Endothelial cell of umbilical vein (primary cell): ENCODE measurements around the gene PCED1B. TPM values are rescaled to one million over a fixed set of nuclear protein-coding genes. Genes with fewer than 3 reads are reported as not detected.

Experiments used
- BruUV-seq: library from RNA; stranded (reverse); fragments of 400-500 nt; replicated peaks from 2 replicates; lab custom pipeline; 2021; lab: Mats Ljungman, UMichigan
- CTCF ChIA-PET: fragments of 300-600, 350-600 bp; sonication (Branson Sonifier 250); formaldehyde crosslinking; loops from one replicate; lab custom pipeline; 2021; ENCODE audit warnings: antibody characterized with exemption, inconsistent platforms; lab: Charles Lee
- POLR2A ChIA-PET: fragments of 300-600, 350-600 bp; sonication (Branson Sonifier 250); formaldehyde crosslinking; loops from one replicate; lab custom pipeline; 2021; ENCODE audit warnings: antibody characterized with exemption, inconsistent platforms; lab: Charles Lee
- DNase-seq: peaks from one replicate; pipeline ENCODE4 v3.0.0-alpha.2; 2011; ENCODE audit warnings: low read depth, low spot score
- FAIRE-seq: peaks from 2 replicates; lab custom pipeline; 2011; peaks lifted over from hg19 to GRCh38; lab: Jason Lieb, UNC
- H2AFZ ChIP-seq: 2 replicates; pipeline ENCODE4 v1.6.0; 2012; ENCODE audit warnings: low read depth, low read length, control low read depth, inconsistent platforms
- H3K27ac ChIP-seq: 2 replicates; pipeline ENCODE4 v1.5.1; 2011; ENCODE audit warnings: low read depth, mild to moderate bottlenecking, control low read depth, low read length, moderate library complexity; ENCODE audit not compliant: insufficient read depth
- H3K27me3 ChIP-seq, 2 experiments: 2 replicates each; pipeline versions ENCODE4 v1.6.0 to v1.6.1; 2011; ENCODE audit warnings: low read length in 2 of 2, mixed read lengths in 1 of 2; ENCODE audit not compliant: control insufficient read depth in 2 of 2, insufficient read depth in 2 of 2
- H3K36me3 ChIP-seq, 2 experiments: 2 replicates in 1 of 2; 3 replicates in 1 of 2; pipeline ENCODE4 v1.5.1; 2011; ENCODE audit warnings: low read length in 2 of 2, mild to moderate bottlenecking in 1 of 2, moderate library complexity in 1 of 2; ENCODE audit not compliant: control insufficient read depth in 2 of 2, insufficient read depth in 2 of 2; ENCODE audit errors: extremely low read depth in 1 of 2
- H3K4me1 ChIP-seq: 3 replicates; pipeline ENCODE4 v1.5.1; 2011; ENCODE audit warnings: mild to moderate bottlenecking, low read length; ENCODE audit not compliant: control insufficient read depth, insufficient read depth; ENCODE audit errors: extremely low read depth
- H3K4me2 ChIP-seq: 2 replicates; pipeline ENCODE4 v1.6.1; 2011; ENCODE audit warnings: low read length, control low read depth, mixed read lengths; ENCODE audit not compliant: insufficient read depth
- H3K4me3 ChIP-seq, 3 experiments: fragments of 200-600 bp in 1 of 3; sonication (generic), shearing (Covaris generic) in 1 of 3; replicated peaks in 1 of 3; 2 replicates each; pipeline ENCODE4 v1.5.1; 2011 to 2016; ENCODE audit warnings: control low read depth in 3 of 3, low read length in 3 of 3, mild to moderate bottlenecking in 2 of 3, inconsistent platforms in 1 of 3, low read depth in 1 of 3, moderate library complexity in 1 of 3; ENCODE audit not compliant: insufficient read depth in 1 of 3
- H3K79me2 ChIP-seq: 2 replicates; pipeline ENCODE4 v1.6.0; 2012; ENCODE audit warnings: low read length, inconsistent platforms; ENCODE audit not compliant: control insufficient read depth, insufficient read depth
- H3K9ac ChIP-seq: replicated peaks from 2 replicates; pipeline ENCODE3; 2011; ENCODE audit warnings: low read length, control low read depth; ENCODE audit not compliant: insufficient read depth; ENCODE audit errors: extremely low read depth
- H3K9me1 ChIP-seq: replicated peaks from 3 replicates; pipeline ENCODE4 v1.6.0; 2011; ENCODE audit warnings: mild to moderate bottlenecking, low read length; ENCODE audit not compliant: control insufficient read depth, insufficient read depth; ENCODE audit errors: extremely low read depth
- H3K9me3 ChIP-seq: replicated peaks from 2 replicates; pipeline ENCODE4 v1.5.1; 2012; ENCODE audit warnings: low read length, inconsistent platforms; ENCODE audit not compliant: control insufficient read depth, insufficient read depth
- H4K20me1 ChIP-seq: replicated peaks from 2 replicates; pipeline ENCODE3; 2011; ENCODE audit warnings: mild to moderate bottlenecking, low read length; ENCODE audit not compliant: control insufficient read depth, insufficient read depth; ENCODE audit errors: extremely low read depth
- EZH2 ChIP-seq: IDR thresholded peaks from 2 replicates; pipeline ENCODE4 v1.6.1; 2012; ENCODE audit warnings: borderline replicate concordance, low read depth, mild to moderate bottlenecking, moderate library complexity, low read length, inconsistent platforms; ENCODE audit not compliant: severe bottlenecking
- FOS ChIP-seq: IDR thresholded peaks from 2 replicates; pipeline ENCODE4 v1.6.1; 2011; ENCODE audit warnings: mild to moderate bottlenecking, low read length, moderate library complexity, borderline replicate concordance; ENCODE audit not compliant: insufficient read depth
- GATA2 ChIP-seq: IDR thresholded peaks from 2 replicates; pipeline ENCODE4 v1.7.0; 2011; ENCODE audit warnings: low read depth, mild to moderate bottlenecking, moderate library complexity, mixed read lengths, low read length; ENCODE audit not compliant: insufficient read length, insufficient read depth
- JUN ChIP-seq: IDR thresholded peaks from 2 replicates; pipeline ENCODE4 v1.6.1; 2011; ENCODE audit warnings: borderline replicate concordance, low read depth; ENCODE audit not compliant: insufficient read length, insufficient read depth
- MYC ChIP-seq: IDR thresholded peaks from one replicate; pipeline ENCODE4 v1.6.1; 2011; ENCODE audit warnings: mild to moderate bottlenecking, low read depth, low read length
- POLR2A ChIP-seq: IDR thresholded peaks from 2 replicates; pipeline ENCODE4 v1.6.1; 2012; ENCODE audit warnings: low read depth, mild to moderate bottlenecking, control low read depth, low read length
- POLR2AphosphoS5 ChIP-seq: IDR thresholded peaks from 2 replicates; pipeline ENCODE4 v1.6.1; 2012; ENCODE audit warnings: low read depth, mild to moderate bottlenecking, control low read depth, low read length, moderate library complexity; ENCODE audit not compliant: insufficient read depth
- dilution Hi-C: fragments of 300-500 bp; cut with MboI; formaldehyde crosslinking; loops from one replicate; pipeline ENCODE4 v1.15.0; 2019; ENCODE audit warnings: low sequenced_read_pairs; ENCODE audit not compliant: extremely low pct_ligation_motif_present
- intact Hi-C: fragments of 100-400 bp; cut with micrococcal nuclease; formaldehyde crosslinking; loops from one replicate; pipeline ENCODE4 v1.10.0; 2022
- polyA plus RNA-seq, 4 experiments: library from polyadenylated mRNA; depleted of rRNA in 3 of 4; stranded (reverse) in 3 of 4; unstranded in 1 of 4; fragments of >200 nt; gene quantifications; 2 replicates each; pipeline versions ENCODE4 v1.2.1 to v1.2.3, GENCODE V29; 2011 to 2012; ENCODE audit warnings: missing spikeins in 1 of 4
- total RNA-seq: library from RNA; stranded (reverse); gene quantifications from 2 replicates; pipeline ENCODE4 v1.2.3, GENCODE V29; 2021
- TF ChIP-seq, protein P1 (sequence below): IDR thresholded peaks from 2 replicates; pipeline ENCODE4 v1.6.1; 2011; ENCODE audit not compliant: insufficient read depth, insufficient read length
- TF ChIP-seq, protein P2 (sequence below), 2 donors: IDR thresholded peaks; 1 replicate in 1 of 2; 2 replicates in 1 of 2; pipeline ENCODE4 v1.5.1; 2011; ENCODE audit warnings: low read length in 2 of 2, mild to moderate bottlenecking in 2 of 2, moderate library complexity in 2 of 2, control low read depth in 1 of 2, inconsistent platforms in 1 of 2, low read depth in 1 of 2; ENCODE audit not compliant: insufficient read depth in 1 of 2; ENCODE audit errors: extremely low read depth in 1 of 2

The PCED1B gene
- total and polyA plus RNA-seq, 2 donors (not counting 3 experiments of a cell fraction or from before 2014, with no cell fraction given), result 1.7 to 2.6 TPM

DNA sequence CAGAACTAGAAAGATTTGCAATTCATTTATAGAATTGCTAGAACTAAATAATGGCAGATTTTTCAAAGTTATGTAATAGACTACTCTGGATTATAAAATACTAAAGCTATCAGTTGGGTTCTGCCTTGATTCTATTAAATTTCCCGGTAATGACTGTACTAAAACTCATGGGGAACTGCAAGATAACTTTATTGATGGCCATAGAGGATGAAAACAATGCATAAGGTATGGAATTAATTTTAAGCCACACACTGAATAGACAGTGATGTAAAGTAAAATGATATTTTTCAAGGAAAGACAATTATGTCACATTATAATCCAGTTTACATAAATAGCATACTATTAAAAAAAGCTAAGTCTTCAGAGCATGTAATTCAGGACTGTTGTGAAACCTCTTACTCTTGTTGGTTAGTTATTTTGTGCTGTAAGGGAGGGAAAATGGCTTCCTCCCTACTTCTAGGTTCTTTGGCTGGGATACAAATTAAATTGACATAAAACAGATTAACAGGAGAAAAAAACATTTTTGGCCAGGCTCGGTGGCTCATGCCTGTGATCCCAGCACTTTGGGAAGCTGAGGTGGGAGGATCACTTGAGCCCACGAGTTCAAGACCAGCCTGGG, 134.7 kb downstream of the PCED1B start:
- H4K20me1 ChIP-seq, result no peaks in the 10 kb centered on the region
- H3K9me1 ChIP-seq, result no peaks in the 10 kb centered on the region
- no peak for TF ChIP-seq POLR2A
- TF ChIP-seq JUN, result no peak
- DNase-seq (no peak), FAIRE-seq (no peak)
- no peak overlapping the region for H3K4me3 ChIP-seq
- no peaks in the 10 kb centered on the region for H3K9me3 ChIP-seq
- no peak overlapping the region for H3K27ac ChIP-seq
- ChIA-PET CTCF (interaction anchor here (1.2 to 1.6 kb wide), 2 partner anchors 35 to 183 kb away, joined by 3 to 4 read pairs; no protein-coding TSS in a partner anchor), POLR2A (no interaction called here)
- no peak overlapping the region for H3K4me2 ChIP-seq
- H3K27me3 ChIP-seq, result no peaks in the 10 kb centered on the region
- dilution Hi-C loops, result no loop called here
- no peak overlapping the region for H2AFZ ChIP-seq
- intact Hi-C loops, result no loop called here
- no peaks in the 10 kb centered on the region for H3K79me2 ChIP-seq
- no peaks in the 10 kb centered on the region for H3K36me3 ChIP-seq
- BruUV-seq, result no TSS peak
- H3K4me1 ChIP-seq, result no peaks in the 10 kb centered on the region
- no peak overlapping the region for H3K9ac ChIP-seq

DNA sequence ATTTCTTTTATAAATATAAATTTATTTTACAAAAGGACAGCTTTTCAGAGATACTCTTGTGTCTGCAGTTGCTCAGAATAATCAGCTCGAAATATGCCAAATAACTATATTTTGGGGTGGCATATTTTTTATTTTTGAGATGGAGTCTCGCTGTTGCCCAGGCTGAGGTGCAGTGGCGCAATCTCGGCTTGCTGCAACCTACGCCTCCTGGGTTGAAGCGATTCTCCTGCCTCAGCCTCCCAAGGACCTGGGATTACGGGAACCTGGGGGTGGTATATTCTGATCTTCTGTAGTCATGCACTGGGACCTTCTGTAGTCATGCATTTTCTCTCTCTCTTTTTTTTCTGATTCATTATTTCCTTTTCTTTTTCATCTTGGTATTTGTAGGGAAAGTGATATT, 135.3 kb downstream of the PCED1B start:
- POLR2A ChIA-PET, result no interaction called here
- H3K9me1 ChIP-seq, result no peaks in the 10 kb centered on the region
- DNase-seq, result no peak
- FAIRE-seq, result no peak
- CTCF ChIA-PET, result interaction anchor here (1.6 kb wide), 1 partner anchor 13 kb away, joined by 4 read pairs; no protein-coding TSS in a partner anchor
- no peak for TF ChIP-seq JUN
- no peak for TF ChIP-seq POLR2AphosphoS5
- TF ChIP-seq EZH2, result no peak
- TF ChIP-seq MYC, result no peak
- TF ChIP-seq POLR2A, result no peak
- TF ChIP-seq, protein P1, sequence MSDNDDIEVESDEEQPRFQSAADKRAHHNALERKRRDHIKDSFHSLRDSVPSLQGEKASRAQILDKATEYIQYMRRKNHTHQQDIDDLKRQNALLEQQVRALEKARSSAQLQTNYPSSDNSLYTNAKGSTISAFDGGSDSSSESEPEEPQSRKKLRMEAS, result no peak
- TF ChIP-seq, protein P2, sequence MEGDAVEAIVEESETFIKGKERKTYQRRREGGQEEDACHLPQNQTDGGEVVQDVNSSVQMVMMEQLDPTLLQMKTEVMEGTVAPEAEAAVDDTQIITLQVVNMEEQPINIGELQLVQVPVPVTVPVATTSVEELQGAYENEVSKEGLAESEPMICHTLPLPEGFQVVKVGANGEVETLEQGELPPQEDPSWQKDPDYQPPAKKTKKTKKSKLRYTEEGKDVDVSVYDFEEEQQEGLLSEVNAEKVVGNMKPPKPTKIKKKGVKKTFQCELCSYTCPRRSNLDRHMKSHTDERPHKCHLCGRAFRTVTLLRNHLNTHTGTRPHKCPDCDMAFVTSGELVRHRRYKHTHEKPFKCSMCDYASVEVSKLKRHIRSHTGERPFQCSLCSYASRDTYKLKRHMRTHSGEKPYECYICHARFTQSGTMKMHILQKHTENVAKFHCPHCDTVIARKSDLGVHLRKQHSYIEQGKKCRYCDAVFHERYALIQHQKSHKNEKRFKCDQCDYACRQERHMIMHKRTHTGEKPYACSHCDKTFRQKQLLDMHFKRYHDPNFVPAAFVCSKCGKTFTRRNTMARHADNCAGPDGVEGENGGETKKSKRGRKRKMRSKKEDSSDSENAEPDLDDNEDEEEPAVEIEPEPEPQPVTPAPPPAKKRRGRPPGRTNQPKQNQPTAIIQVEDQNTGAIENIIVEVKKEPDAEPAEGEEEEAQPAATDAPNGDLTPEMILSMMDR (IDR thresholded peaks at IDR 0.05; ENCODE audit: extremely low read depth in 1 of 2, insufficient read depth in 1 of 2, low read depth in 1 of 2, low read length in 2 of 2), result no peak
- TF ChIP-seq FOS, result no peak
- no peak for TF ChIP-seq GATA2
- H3K9ac ChIP-seq, result no peak overlapping the region
- H3K27me3 ChIP-seq, result no peaks in the 10 kb centered on the region
- dilution Hi-C loops, result no loop called here
- no peaks in the 10 kb centered on the region for H3K79me2 ChIP-seq
- H3K36me3 ChIP-seq, result no peaks in the 10 kb centered on the region
- H3K4me3 ChIP-seq, result no peak overlapping the region
- H4K20me1 ChIP-seq, result no peaks in the 10 kb centered on the region
- H3K4me1 ChIP-seq, result no peaks in the 10 kb centered on the region
- no peak overlapping the region for H2AFZ ChIP-seq
- intact Hi-C loops, result no loop called here
- H3K4me2 ChIP-seq, result no peak overlapping the region
- H3K27ac ChIP-seq, result no peak overlapping the region
- BruUV-seq, result no TSS peak
- H3K9me3 ChIP-seq, result no peaks in the 10 kb centered on the region
